ENCODE results near the gene ATP6V1B1.
"Not testable (repeated sequence)": the region's sequence is repeated elsewhere in the genome, so short reads cannot be mapped to it uniquely, and the experiment has no call there.

The ATP6V1B1 gene

GRCh38 chr2:71006323-71006722 is 70.6 kb downstream of the ATP6V1B1 start:
- peak; percentile 2 for DNase-seq (ENCODE audit: extremely low spot score)

GRCh38 chr2:71006955-71007799 is 71.5 kb downstream of the ATP6V1B1 start:
- ChIA-PET CTCF (interaction anchor here (0.7 kb wide), 1 partner anchor 63 kb away, joined by 4 read pairs; no protein-coding TSS in a partner anchor), POLR2A (interaction anchor here (1.9 kb wide), 1 partner anchor 61 kb away, joined by 8 read pairs; the partner anchor contains the start of gene NAGK)
- TF ChIP-seq SUZ12 (IDR thresholded peaks at IDR 0.05), result no peak
- TF ChIP-seq FOXK2 (IDR thresholded peaks at IDR 0.05), result no peak
- TF ChIP-seq ELF4 (IDR thresholded peaks at IDR 0.05), result no peak
- no peak for TF ChIP-seq ARNT (IDR thresholded peaks at IDR 0.05)
- no peak for TF ChIP-seq SP1 (IDR thresholded peaks at IDR 0.05)
- TF ChIP-seq CTBP1 (IDR thresholded peaks at IDR 0.05; ENCODE audit: borderline replicate concordance), result no peak
- no peak for TF ChIP-seq ZNF384 (IDR thresholded peaks at IDR 0.05)
- no peak for TF ChIP-seq NFRKB (IDR thresholded peaks at IDR 0.05)
- TF ChIP-seq PKNOX1 (IDR thresholded peaks at IDR 0.05), result no peak
- TF ChIP-seq HDGF (IDR thresholded peaks at IDR 0.05; ENCODE audit: borderline replicate concordance), result no peak
- TF ChIP-seq TARDBP (IDR thresholded peaks at IDR 0.05), result no peak
- TF ChIP-seq FOXM1 (IDR thresholded peaks at IDR 0.05; ENCODE audit: borderline replicate concordance), result no peak
- TF ChIP-seq FOXA1 (IDR thresholded peaks at IDR 0.05), result no peak
- TF ChIP-seq LEF1 (IDR thresholded peaks at IDR 0.05; ENCODE audit: borderline replicate concordance), result no peak
- TF ChIP-seq L3MBTL2 (conservative IDR thresholded peaks at IDR 0.05), result no peak
- DNase-seq (ENCODE audit: extremely low spot score), result peak; percentile 7

More at GRCh38 chr2:71006323-71006722, 70.6 kb downstream of the ATP6V1B1 start:
- TF ChIP-seq CTBP1 (IDR thresholded peaks at IDR 0.05; ENCODE audit: borderline replicate concordance) (no peak), ELF4 (IDR thresholded peaks at IDR 0.05) (no peak), BHLHE40 (IDR thresholded peaks at IDR 0.05; ENCODE audit: borderline replicate concordance) (no peak)
- POLR2A ChIA-PET, result no interaction called here
- CTCF ChIA-PET, result no interaction called here

GRCh38 chr2:71008342-71008741 is 72.6 kb downstream of the ATP6V1B1 start:
- TF ChIP-seq BHLHE40 (IDR thresholded peaks at IDR 0.05; ENCODE audit: borderline replicate concordance) (no peak), ELF4 (IDR thresholded peaks at IDR 0.05) (no peak), FOXK2 (IDR thresholded peaks at IDR 0.05) (no peak), SUZ12 (IDR thresholded peaks at IDR 0.05) (no peak)
- ChIA-PET POLR2A (interaction anchor here (1.9 kb wide), 1 partner anchor 60 kb away, joined by 8 read pairs; the partner anchor contains the start of gene NAGK), CTCF (no interaction called here)
- peak; percentile 2 for DNase-seq (ENCODE audit: extremely low spot score)

GRCh38 chr2:71011786-71012185 is 76.1 kb downstream of the ATP6V1B1 start:
- DNase-seq (ENCODE audit: extremely low spot score); POLR2A ChIA-PET; CTCF ChIA-PET: not testable (repeated sequence)

Measured in HEK293T (cell line).